OCI-LY3 (cell line): ENCODE data around the gene RERE.
"Not testable (repeated sequence)": the region's sequence is repeated elsewhere in the genome, so short reads cannot be mapped to it uniquely, and the experiment has no call there.

Source experiments
- H2AFZ ChIP-seq: fragments of 200-600, 300-600 bp; shearing (Covaris generic); 2 replicates; pipeline ENCODE4 v1.6.0; 2014; ENCODE audit warnings: antibody characterized with exemption, low read depth, low read length
- H3K27ac ChIP-seq: fragments of 200-600, 300-600 bp; sonication (generic); 2 replicates; pipeline ENCODE4 v1.5.1; 2014; ENCODE audit warnings: mild to moderate bottlenecking, low read length, moderate library complexity, mixed read lengths
- H3K27me3 ChIP-seq: fragments of 200-600, 300-600 bp; sonication (generic); 2 replicates; pipeline ENCODE4 v1.6.1; 2014; ENCODE audit warnings: low read depth, low read length, mixed read lengths
- H3K36me3 ChIP-seq: fragments of 200-600, 300-600 bp; sonication (generic); replicated peaks from 2 replicates; pipeline ENCODE3; 2014; ENCODE audit warnings: low read depth, low read length, mixed read lengths
- H3K4me1 ChIP-seq: fragments of 300-600, 200-600 bp; sonication (generic); 2 replicates; pipeline ENCODE4 v1.6.1; 2014; ENCODE audit warnings: low read length, mixed read lengths
- H3K4me2 ChIP-seq: fragments of 200-600, 300-600 bp; sonication (generic); 2 replicates; pipeline ENCODE4 v1.6.1; 2014; ENCODE audit warnings: low read length, mixed read lengths
- H3K4me3 ChIP-seq: fragments of 300-600, 200-600 bp; sonication (generic); 2 replicates; pipeline ENCODE4 v1.5.1; 2014; ENCODE audit warnings: antibody characterized with exemption, mild to moderate bottlenecking, low read length, moderate library complexity
- H3K79me2 ChIP-seq: fragments of 300-600, 200-600 bp; shearing (Covaris generic); 2 replicates; pipeline ENCODE4 v1.6.1; 2014; ENCODE audit warnings: mild to moderate bottlenecking, low read length, mixed read lengths
- H3K9ac ChIP-seq: fragments of 300-600, 200-600 bp; shearing (Covaris generic); 2 replicates; pipeline ENCODE4 v1.6.0; 2014; ENCODE audit warnings: mild to moderate bottlenecking, low read length, moderate library complexity
- H3K9me3 ChIP-seq: fragments of 200-600, 300-600 bp; shearing (Covaris generic); 2 replicates; pipeline ENCODE4 v1.6.1; 2014; ENCODE audit warnings: low read length, mixed read lengths; ENCODE audit not compliant: insufficient read depth
- H4K20me1 ChIP-seq: fragments of 200-600, 300-600 bp; sonication (generic); 2 replicates; pipeline ENCODE4 v1.6.1; 2016; ENCODE audit warnings: low read length, mixed read lengths; ENCODE audit not compliant: insufficient read depth
- EZH2phosphoT487 ChIP-seq: fragments of 200-600 bp; shearing (Covaris generic); IDR thresholded peaks from 2 replicates; pipeline ENCODE4 v1.6.1; 2018; ENCODE audit warnings: antibody characterized with exemption, mixed run types, low read depth
- TF ChIP-seq, protein P1 (sequence below): fragments of 200-600, 300-600 bp; sonication (generic); IDR thresholded peaks from 2 replicates; pipeline ENCODE4 v1.5.1; 2014; ENCODE audit warnings: antibody characterized with exemption, low read length, low read depth

Gene RERE

GRCh38 chr1:8506995-8507615 lies 310.3 kb downstream of the RERE start:
- H3K9me3 ChIP-seq, result no peaks in the 10 kb centered on the region
- no peak overlapping the region for H3K9ac ChIP-seq
- H3K4me3 ChIP-seq, result no peak overlapping the region
- no peaks in the 10 kb centered on the region for H3K36me3 ChIP-seq
- no peak overlapping the region for H2AFZ ChIP-seq
- H3K27ac ChIP-seq, result no peak overlapping the region
- no peaks in the 10 kb centered on the region for H3K27me3 ChIP-seq
- H3K4me1 ChIP-seq, result peaks cover 5% of the 10 kb centered on the region
- no peaks in the 10 kb centered on the region for H4K20me1 ChIP-seq
- TF ChIP-seq, protein P1, sequence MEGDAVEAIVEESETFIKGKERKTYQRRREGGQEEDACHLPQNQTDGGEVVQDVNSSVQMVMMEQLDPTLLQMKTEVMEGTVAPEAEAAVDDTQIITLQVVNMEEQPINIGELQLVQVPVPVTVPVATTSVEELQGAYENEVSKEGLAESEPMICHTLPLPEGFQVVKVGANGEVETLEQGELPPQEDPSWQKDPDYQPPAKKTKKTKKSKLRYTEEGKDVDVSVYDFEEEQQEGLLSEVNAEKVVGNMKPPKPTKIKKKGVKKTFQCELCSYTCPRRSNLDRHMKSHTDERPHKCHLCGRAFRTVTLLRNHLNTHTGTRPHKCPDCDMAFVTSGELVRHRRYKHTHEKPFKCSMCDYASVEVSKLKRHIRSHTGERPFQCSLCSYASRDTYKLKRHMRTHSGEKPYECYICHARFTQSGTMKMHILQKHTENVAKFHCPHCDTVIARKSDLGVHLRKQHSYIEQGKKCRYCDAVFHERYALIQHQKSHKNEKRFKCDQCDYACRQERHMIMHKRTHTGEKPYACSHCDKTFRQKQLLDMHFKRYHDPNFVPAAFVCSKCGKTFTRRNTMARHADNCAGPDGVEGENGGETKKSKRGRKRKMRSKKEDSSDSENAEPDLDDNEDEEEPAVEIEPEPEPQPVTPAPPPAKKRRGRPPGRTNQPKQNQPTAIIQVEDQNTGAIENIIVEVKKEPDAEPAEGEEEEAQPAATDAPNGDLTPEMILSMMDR, result no peak
- no peak for TF ChIP-seq EZH2phosphoT487
- H3K79me2 ChIP-seq, result no peaks in the 10 kb centered on the region
- no peak overlapping the region for H3K4me2 ChIP-seq

GRCh38 chr1:8506456-8506855 lies 311.0 kb downstream of the RERE start:
- no peak overlapping the region for H3K9ac ChIP-seq
- H3K4me1 ChIP-seq, result peaks cover 5% of the 10 kb centered on the region
- H3K27me3 ChIP-seq, result no peaks in the 10 kb centered on the region
- no peak overlapping the region for H3K4me2 ChIP-seq
- no peaks in the 10 kb centered on the region for H3K79me2 ChIP-seq
- no peak overlapping the region for H3K27ac ChIP-seq
- no peaks in the 10 kb centered on the region for H4K20me1 ChIP-seq
- no peak overlapping the region for H3K4me3 ChIP-seq
- no peak overlapping the region for H2AFZ ChIP-seq
- H3K9me3 ChIP-seq, result no peaks in the 10 kb centered on the region
- TF ChIP-seq, protein P1, result no peak
- no peak for TF ChIP-seq EZH2phosphoT487
- H3K36me3 ChIP-seq, result no peaks in the 10 kb centered on the region

DNA sequence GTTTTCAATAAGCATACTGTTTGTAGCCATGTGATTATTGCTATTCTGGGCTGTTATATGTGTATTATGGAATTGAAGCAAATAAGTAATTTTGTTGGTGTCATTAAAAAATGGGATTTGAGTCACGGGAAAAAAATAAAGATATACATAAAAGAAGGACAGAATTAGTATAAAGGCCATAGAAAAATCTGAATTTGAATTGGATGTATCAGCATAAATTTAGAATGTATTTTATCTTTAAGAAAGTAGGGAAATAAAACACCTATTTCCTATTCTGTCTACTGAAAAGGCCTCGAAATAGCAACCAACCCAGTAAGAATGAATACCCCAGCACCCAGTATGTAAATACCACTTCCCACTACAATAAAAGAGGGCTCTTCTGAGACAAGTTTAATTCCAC lies 313.6 kb downstream of the RERE start:
- Histone ChIP-seq H4K20me1 (no peaks in the 10 kb centered on the region), H3K9ac (no peak overlapping the region), H3K4me2 (no peak overlapping the region), H2AFZ (no peak overlapping the region), H3K27me3 (no peaks in the 10 kb centered on the region), H3K27ac (no peak overlapping the region), H3K4me3 (no peak overlapping the region), H3K4me1 (no peaks in the 10 kb centered on the region), H3K9me3 (no peaks in the 10 kb centered on the region), H3K36me3 (peaks cover 3% of the 10 kb centered on the region), H3K79me2 (no peaks in the 10 kb centered on the region)
- TF ChIP-seq, protein P1, result no peak
- TF ChIP-seq EZH2phosphoT487, result no peak

DNA sequence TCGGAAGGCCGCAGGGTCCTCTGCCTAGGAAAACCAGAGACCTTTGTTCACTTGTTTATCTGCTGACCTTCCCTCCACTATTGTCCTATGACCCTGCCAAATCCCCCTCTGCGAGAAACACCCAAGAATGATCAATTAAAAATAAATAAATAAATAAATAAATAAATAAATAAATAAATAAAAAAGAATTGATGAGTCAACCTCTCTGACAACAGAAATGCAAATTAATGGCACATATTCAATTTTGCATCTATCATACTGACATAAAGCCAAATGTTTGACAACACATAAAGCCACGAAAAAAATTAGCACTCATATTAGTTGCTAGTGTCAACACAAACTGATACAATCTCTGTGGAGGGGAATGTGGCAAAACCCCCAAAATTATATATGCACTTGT lies 314.5 kb downstream of the RERE start:
- not testable (repeated sequence) for H3K27me3 ChIP-seq, H3K27ac ChIP-seq, H3K36me3 ChIP-seq, H3K4me1 ChIP-seq, H2AFZ ChIP-seq, H3K9me3 ChIP-seq, H3K4me3 ChIP-seq, H3K79me2 ChIP-seq, H3K9ac ChIP-seq, H3K4me2 ChIP-seq, H4K20me1 ChIP-seq
